Measurements from ENCODE around the gene PPIF.

Gene PPIF

GRCh38 chr10:79404690-79405131 is 57.4 kb downstream of the PPIF start:
- no peak for DNase-seq
